Neuronal stem cell (in vitro differentiated cells): Measurements from ENCODE around the gene SLC1A5. TPM values are rescaled to one million over a fixed set of nuclear protein-coding genes. Genes with fewer than 3 reads are reported as not detected.

ENCODE experiments used
- DNase-seq: peaks from one replicate; pipeline ENCODE4 v3.0.0-alpha.2; 2013; ENCODE audit warnings: low spot score
- H2AFZ ChIP-seq: one replicate; pipeline ENCODE4 v1.6.1; 2013; ENCODE audit warnings: mild to moderate bottlenecking, low read length, inconsistent platforms
- H2AK5ac ChIP-seq: 2 replicates; pipeline ENCODE4 v1.6.1; 2013; ENCODE audit warnings: low read depth, mild to moderate bottlenecking, inconsistent platforms, low read length, moderate library complexity, mixed read lengths
- H2BK120ac ChIP-seq: 2 replicates; pipeline ENCODE4 v1.6.1; 2013; ENCODE audit warnings: low read depth, mild to moderate bottlenecking, inconsistent platforms, low read length, moderate library complexity, mixed read lengths
- H2BK12ac ChIP-seq: one replicate; pipeline ENCODE4 v1.6.1; 2013; ENCODE audit warnings: low read length, inconsistent platforms
- H2BK15ac ChIP-seq: 2 replicates; pipeline ENCODE4 v1.6.1; 2013; ENCODE audit warnings: mild to moderate bottlenecking, low read length, inconsistent platforms, mixed read lengths
- H2BK5ac ChIP-seq: one replicate; pipeline ENCODE4 v1.6.1; 2013; ENCODE audit warnings: inconsistent platforms, mild to moderate bottlenecking, low read length, moderate library complexity
- H3K14ac ChIP-seq: one replicate; pipeline ENCODE4 v1.6.1; 2013; ENCODE audit warnings: low read length, inconsistent platforms
- H3K18ac ChIP-seq: 2 replicates; pipeline ENCODE4 v1.6.1; 2013; ENCODE audit warnings: low read length, inconsistent platforms
- H3K23ac ChIP-seq: 2 replicates; pipeline ENCODE4 v1.6.1; 2013; ENCODE audit warnings: low read depth, mild to moderate bottlenecking, mixed read lengths, low read length, inconsistent platforms; ENCODE audit not compliant: poor library complexity
- H3K27ac ChIP-seq: replicated peaks from 3 replicates; pipeline ENCODE4 v1.5.1; 2013; ENCODE audit warnings: low read length, inconsistent platforms
- H3K27me3 ChIP-seq, 3 experiments: 2 replicates each; pipeline ENCODE4 v1.6.1; 2013; ENCODE audit warnings: low read length in 3 of 3, mild to moderate bottlenecking in 2 of 3, inconsistent platforms in 1 of 3, low read depth in 1 of 3, mixed read lengths in 1 of 3, moderate library complexity in 1 of 3; ENCODE audit not compliant: control insufficient read depth in 3 of 3, insufficient read depth in 3 of 3
- H3K36me3 ChIP-seq, 2 donors: replicated peaks in 1 of 2; 2 replicates each; pipeline ENCODE4 v1.6.1; 2013; ENCODE audit warnings: low read length in 2 of 2; ENCODE audit not compliant: control insufficient read depth in 2 of 2, insufficient read depth in 2 of 2
- H3K4ac ChIP-seq: 2 replicates; pipeline ENCODE4 v1.6.1; 2013; ENCODE audit warnings: inconsistent platforms, mild to moderate bottlenecking, low read length, moderate library complexity
- H3K4me1 ChIP-seq, 2 donors: 1 replicate in 1 of 2; 2 replicates in 1 of 2; pipeline ENCODE4 v1.6.1; 2013; ENCODE audit warnings: low read length in 2 of 2, low read depth in 1 of 2; ENCODE audit not compliant: control insufficient read depth in 2 of 2, insufficient read depth in 1 of 2
- H3K4me2 ChIP-seq: one replicate; pipeline ENCODE4 v1.6.1; 2013; ENCODE audit warnings: mild to moderate bottlenecking, low read length, inconsistent platforms; ENCODE audit not compliant: insufficient read depth, poor library complexity, severe bottlenecking
- H3K4me3 ChIP-seq, 2 donors: 2 replicates each; pipeline ENCODE4 v1.5.1; 2013; ENCODE audit warnings: low read length in 2 of 2, mild to moderate bottlenecking in 2 of 2, inconsistent platforms in 1 of 2, moderate library complexity in 1 of 2
- H3K79me1 ChIP-seq: one replicate; pipeline ENCODE4 v1.6.1; 2013; ENCODE audit warnings: low read depth, mild to moderate bottlenecking, inconsistent platforms, low read length, moderate library complexity
- H3K9ac ChIP-seq: one replicate; pipeline ENCODE4 v1.6.1; 2013; ENCODE audit warnings: mild to moderate bottlenecking, low read depth, low read length, inconsistent platforms; ENCODE audit not compliant: poor library complexity
- H3K9me3 ChIP-seq, 2 donors: replicated peaks in 1 of 2; 2 replicates each; pipeline versions ENCODE3 to v1.6.1; 2013; ENCODE audit warnings: low read length in 2 of 2, mild to moderate bottlenecking in 2 of 2, inconsistent platforms in 1 of 2, low read depth in 1 of 2, mixed read lengths in 1 of 2, moderate library complexity in 1 of 2; ENCODE audit not compliant: control insufficient read depth in 2 of 2, insufficient read depth in 1 of 2
- H4K8ac ChIP-seq: one replicate; pipeline ENCODE4 v1.6.1; 2013; ENCODE audit warnings: low read depth, mild to moderate bottlenecking, inconsistent platforms, low read length, moderate library complexity
- H4K91ac ChIP-seq: one replicate; pipeline ENCODE4 v1.6.1; 2013; ENCODE audit warnings: low read length, low read depth, mild to moderate bottlenecking, inconsistent platforms; ENCODE audit not compliant: poor library complexity
- WGBS, 2 donors: extraction: QIAGEN DNeasy Blood & Tissue Kit; methylation state at CpG; one replicate each; pipeline ENCODE4 v1.1.7; 2013; ENCODE audit warnings: missing lambda C conversion rate in 2 of 2, mixed read lengths in 1 of 2; ENCODE audit not compliant: insufficient read length in 2 of 2, insufficient replicate concordance in 1 of 2; ENCODE audit errors: extremely low coverage in 2 of 2; 5-methylcytosine and 5-hydroxymethylcytosine counted together
- polyA plus RNA-seq, 2 experiments: library from polyadenylated mRNA; stranded (reverse); fragments of 200-250 nt; gene quantifications; one replicate each; pipeline ENCODE4 v1.2.3, GENCODE V29; 2013

Gene SLC1A5
- polyA plus RNA-seq (2013, experiment 1 of 2): 54.5 TPM
- polyA plus RNA-seq (2013, experiment 2 of 2): 53.6 TPM

GRCh38 chr19:46788262-46788967 lies at the start of gene SLC1A5:
Gene SLC1A5, minus strand, starts transcription at chr19:46788594. Its CDS starts 629 bp downstream, at chr19:46787965.
- peak within 1 kb of the TSS; percentile 78 for H2AK5ac ChIP-seq
- peaks cover 4 to 21% of the 10 kb centered on the region in 2 donors for H3K36me3 ChIP-seq
- H2BK12ac ChIP-seq: no peak within 1 kb of the TSS
- peak; percentile 95 for DNase-seq
- H3K27me3 ChIP-seq: no peaks in the 10 kb centered on the region
- WGBS, 2 donors: no CpG with 5 or more reads among the region's 46 CpGs
- H2BK15ac ChIP-seq: peak within 1 kb of the TSS; percentile 24
- H3K23ac ChIP-seq: peak within 1 kb of the TSS; percentile 95
- peaks cover 16 to 18% of the 10 kb centered on the region in 2 donors for H3K4me1 ChIP-seq
- peak within 1 kb of the TSS; percentile 22 for H3K27ac ChIP-seq
- no peak within 1 kb of the TSS for H4K91ac ChIP-seq
- no peaks in the 10 kb centered on the region for H3K9me3 ChIP-seq
- peaks cover 7% of the 10 kb centered on the region for H3K79me1 ChIP-seq
- peak within 1 kb of the TSS; percentile 89 for H3K18ac ChIP-seq
- H3K4ac ChIP-seq: no peak within 1 kb of the TSS
- H2BK120ac ChIP-seq: no peak within 1 kb of the TSS
- peak within 1 kb of the TSS; percentile 97 for H3K9ac ChIP-seq
- peak within 1 kb of the TSS; percentile 93 for H2BK5ac ChIP-seq
- peak within 1 kb of the TSS; percentile 51 to 95 for H3K4me3 ChIP-seq
- H2AFZ ChIP-seq: peak within 1 kb of the TSS; percentile 84
- peak within 1 kb of the TSS; percentile 40 for H3K14ac ChIP-seq
- H3K4me2 ChIP-seq: peak within 1 kb of the TSS; percentile 90
- no peak within 1 kb of the TSS for H4K8ac ChIP-seq

- peaks cover 12 to 59% of the 10 kb centered on the region in 2 donors for H3K36me3 ChIP-seq
Measured at GRCh38 chr19:46838160-46838559, 49.8 kb upstream of the SLC1A5 start.

GRCh38 chr19:46834984-46835383 lies 46.6 kb upstream of the SLC1A5 start:
- Histone ChIP-seq H2AFZ (no peak overlapping the region), H4K91ac (no peak overlapping the region), H3K14ac (no peak overlapping the region), H2BK15ac (no peak overlapping the region), H3K4me2 (no peak overlapping the region), H2BK5ac (no peak overlapping the region), H3K4me1 (no peaks in the 10 kb centered on the region), H3K4ac (no peak overlapping the region), H3K23ac (no peak overlapping the region), H4K8ac (no peak overlapping the region), H3K9me3 (peaks cover 0 to 2% of the 10 kb centered on the region in 2 donors), H3K18ac (no peak overlapping the region), H3K27me3 (no peaks in the 10 kb centered on the region), H3K27ac (no peak overlapping the region), H3K79me1 (peaks cover 3% of the 10 kb centered on the region), H3K36me3 (peaks cover 9 to 37% of the 10 kb centered on the region in 2 donors), H2BK120ac (no peak overlapping the region), H3K4me3 (no peak overlapping the region), H2BK12ac (no peak overlapping the region), H2AK5ac (no peak overlapping the region), H3K9ac (no peak overlapping the region)
- no peak for DNase-seq
- no CpG with 5 or more reads among the region's 6 CpGs for WGBS, 2 donors

More at GRCh38 chr19:46838160-46838559, 49.8 kb upstream of the SLC1A5 start:
- no peak overlapping the region for H3K9ac ChIP-seq
- no peak overlapping the region for H2BK15ac ChIP-seq
- no peak overlapping the region for H2BK12ac ChIP-seq
- H3K27me3 ChIP-seq: no peaks in the 10 kb centered on the region
- no peak overlapping the region for H3K18ac ChIP-seq
- H3K4ac ChIP-seq: no peak overlapping the region
- H3K4me3 ChIP-seq: peak overlapping the region in 1 of 2 donors; percentile 64
- no peak overlapping the region for H4K91ac ChIP-seq
- no peak overlapping the region for H2AK5ac ChIP-seq
- H3K27ac ChIP-seq: no peak overlapping the region
- H2AFZ ChIP-seq: no peak overlapping the region
- H3K4me2 ChIP-seq: no peak overlapping the region
- H2BK5ac ChIP-seq: no peak overlapping the region
- WGBS, 2 donors: no CpG with 5 or more reads among the region's 20 CpGs
- no peak overlapping the region for H2BK120ac ChIP-seq
- H3K14ac ChIP-seq: no peak overlapping the region
- no peak overlapping the region for H3K23ac ChIP-seq
- H4K8ac ChIP-seq: peak overlapping the region; percentile 53
- DNase-seq: no peak
- no peaks in the 10 kb centered on the region for H3K9me3 ChIP-seq
- H3K79me1 ChIP-seq: peaks cover 3% of the 10 kb centered on the region
- no peaks in the 10 kb centered on the region for H3K4me1 ChIP-seq

- Histone ChIP-seq H3K14ac (no peak overlapping the region), H2AFZ (no peak overlapping the region), H3K9ac (no peak overlapping the region), H4K91ac (no peak overlapping the region), H2BK12ac (no peak overlapping the region), H2BK5ac (no peak overlapping the region), H3K4me1 (no peaks in the 10 kb centered on the region), H3K27ac (no peak overlapping the region), H3K36me3 (peaks cover 4 to 29% of the 10 kb centered on the region in 2 donors), H3K9me3 (peaks cover 0 to 2% of the 10 kb centered on the region in 2 donors), H2BK15ac (no peak overlapping the region), H3K18ac (no peak overlapping the region), H4K8ac (no peak overlapping the region), H2AK5ac (no peak overlapping the region), H3K23ac (no peak overlapping the region), H3K4ac (no peak overlapping the region), H3K4me2 (no peak overlapping the region), H2BK120ac (no peak overlapping the region), H3K79me1 (peaks cover 3% of the 10 kb centered on the region), H3K4me3 (no peak overlapping the region), H3K27me3 (no peaks in the 10 kb centered on the region)
- DNase-seq: no peak
- no CpG with 5 or more reads among the region's 5 CpGs for WGBS, 2 donors
Measured at GRCh38 chr19:46834121-46834520, 45.7 kb upstream of the SLC1A5 start.
